ENCODE data around the gene DNAH14. TPM values are rescaled to one million over a fixed set of nuclear protein-coding genes. Genes with fewer than 3 reads are reported as not detected.

The DNAH14 gene
- total and polyA plus RNA-seq, 9 of the 15 experiments (the other 6 are each of a cell fraction or from before 2014, with no cell fraction given) = 58.4 to 142 (median 98.4) TPM

- peak; percentile 78 for TF ChIP-seq ZBTB40 (IDR thresholded peaks at IDR 0.05)
- TF ChIP-seq ZBTB40 (CRISPR knock-in tag; IDR thresholded peaks at IDR 0.05) = 0 out of 2 replicates have a peak, but pooled peaks have one; percentile 48
- TF ChIP-seq ZNF609 (CRISPR knock-in tag; IDR thresholded peaks at IDR 0.05; ENCODE audit: borderline replicate concordance) = no peak
- TF ChIP-seq ZNF197 (CRISPR knock-in tag; IDR thresholded peaks at IDR 0.05; ENCODE audit: low read depth) = no peak
- TF ChIP-seq ZNF740 (CRISPR knock-in tag; IDR thresholded peaks at IDR 0.05) = peak; percentile 80; the same call in 1 of the 2 replicates
- no peak for TF ChIP-seq ZNF740 (tag; IDR thresholded peaks at IDR 0.05)
- no peak for TF ChIP-seq ZNF398 (CRISPR knock-in tag; IDR thresholded peaks at IDR 0.05)
- no peak for TF ChIP-seq ELF4 (CRISPR knock-in tag; IDR thresholded peaks at IDR 0.05)
These were observed at the start of gene DNAH14 (continued) for GRCh38 chr1:224929335-224930237.

Measured in K562 (cell line).